HG03108 (cell line): ENCODE measurements around the gene DGKQ.
"Not testable (repeated sequence)": the region's sequence is repeated elsewhere in the genome, so short reads cannot be mapped to it uniquely, and the experiment has no call there.

Source experiments
- ATAC-seq: cut with Tn5 transposase; IDR thresholded peaks from one replicate; pipeline ENCODE4 v1.9.1; 2021; ENCODE audit warnings: moderate library complexity; ENCODE audit not compliant: unreplicated experiment

The DGKQ gene

GRCh38 chr4:1011022-1011665 is 37.8 kb upstream of the DGKQ start, which contains the start of gene FGFRL1:
Gene FGFRL1 (plus strand): TSS chr4:1011626. CDS start chr4:1012486, 860 bp downstream.
- peak; percentile 37 for ATAC-seq

GRCh38 chr4:1010395-1011021 is 37.1 kb upstream of the DGKQ start:
- no peak for ATAC-seq

- no peak for ATAC-seq
Measured at GRCh38 chr4:1009542-1010394, 36.4 kb upstream of the DGKQ start.

- ATAC-seq, result no peak
Measured at GRCh38 chr4:1008840-1009541, 35.6 kb upstream of the DGKQ start.

GRCh38 chr4:1006856-1007255 is 33.5 kb upstream of the DGKQ start:
- ATAC-seq, result no peak

- ATAC-seq, result no peak
Measured at GRCh38 chr4:1004557-1005485, 31.5 kb upstream of the DGKQ start.

- no peak for ATAC-seq
Measured at GRCh38 chr4:1004071-1004418, 30.7 kb upstream of the DGKQ start.

GRCh38 chr4:1003271-1004070 is 30.1 kb upstream of the DGKQ start:
- no peak for ATAC-seq

GRCh38 chr4:1002631-1003251 is 29.4 kb upstream of the DGKQ start:
- no peak for ATAC-seq

GRCh38 chr4:1002131-1002630 is 28.8 kb upstream of the DGKQ start:
- no peak for ATAC-seq

- no peak for ATAC-seq
Measured at GRCh38 chr4:1001561-1002130, 28.3 kb upstream of the DGKQ start.

GRCh38 chr4:1000686-1001260 is 27.4 kb upstream of the DGKQ start:
- no peak for ATAC-seq

GRCh38 chr4:999882-1000425 is 26.6 kb upstream of the DGKQ start:
- ATAC-seq, result no peak

- ATAC-seq, result not testable (repeated sequence)
Measured at GRCh38 chr4:999240-999863, 26.0 kb upstream of the DGKQ start.

GRCh38 chr4:998096-998691 is 24.8 kb upstream of the DGKQ start:
- ATAC-seq, result no peak

- no peak for ATAC-seq
Measured at GRCh38 chr4:997375-998071, 24.2 kb upstream of the DGKQ start.
